NCI-H1930 (cell line): ENCODE results near the gene MBOAT2.

ENCODE experiments used
- DNase-seq, 2 experiments: peaks; one replicate each; lab custom pipeline; 2025; lab: John Stamatoyannopoulos, UW

Gene MBOAT2

DNA sequence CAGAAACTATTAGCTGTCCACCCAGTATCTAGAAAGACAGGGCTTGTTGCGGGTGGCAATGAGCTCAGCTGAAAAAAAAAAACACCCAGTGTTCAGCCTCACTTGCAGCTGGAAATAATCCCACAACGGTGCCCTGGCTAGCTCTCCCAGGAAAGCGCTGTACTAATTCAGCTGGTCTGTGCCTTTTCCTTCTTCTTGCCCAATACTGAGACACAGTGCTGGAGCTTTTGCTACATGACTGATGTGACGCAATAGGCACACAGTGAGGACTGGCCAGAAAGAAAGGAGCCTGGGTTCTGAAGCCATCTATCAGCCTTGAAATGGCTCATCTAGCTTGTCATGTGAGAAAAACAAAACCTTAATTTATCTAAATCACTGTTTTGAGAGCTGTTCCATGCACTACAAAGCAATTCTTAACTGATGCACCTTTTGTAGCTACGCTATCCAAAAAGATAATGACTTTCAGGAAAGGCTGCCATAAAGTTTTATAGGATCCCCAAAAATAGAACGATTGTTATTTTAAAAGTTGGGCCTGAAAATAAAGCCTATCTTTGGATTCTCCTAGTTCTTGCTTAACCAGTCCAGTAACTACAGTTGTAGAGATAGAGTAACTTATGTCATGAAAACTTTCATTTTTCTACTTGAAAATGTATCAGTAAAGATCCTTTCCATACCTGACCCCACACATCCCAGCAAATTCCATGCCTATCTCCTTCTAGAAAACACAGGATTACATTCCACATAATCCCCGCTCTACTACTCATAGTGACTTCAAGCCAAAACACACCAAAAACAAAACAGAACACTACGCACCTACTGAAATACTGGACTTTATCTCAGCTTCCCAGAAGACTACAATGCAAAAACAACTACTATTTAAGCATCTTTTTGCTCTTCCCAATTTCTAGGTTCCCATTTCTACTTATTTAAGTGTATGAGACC is 181.9 kb downstream of the MBOAT2 start:
- no peak for DNase-seq

DNA sequence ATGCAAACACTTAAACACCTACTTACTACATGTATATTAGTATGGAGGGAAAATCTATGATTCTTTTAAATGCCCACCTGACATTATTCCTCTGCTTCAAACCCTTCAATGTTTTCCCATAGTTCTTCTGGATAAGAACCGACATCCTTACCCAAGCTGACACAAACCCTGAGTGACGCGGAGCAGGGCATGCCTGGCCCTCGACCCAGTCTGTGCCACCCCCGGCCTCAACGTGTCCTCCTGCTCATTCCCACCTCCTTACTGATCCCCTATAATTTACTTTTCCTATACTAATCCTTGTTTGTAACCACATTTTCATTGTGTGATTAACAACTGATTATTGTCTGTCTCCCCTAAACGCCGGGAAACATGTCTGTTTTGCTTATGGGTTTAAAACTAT is 183.5 kb downstream of the MBOAT2 start:
- no peak for DNase-seq

DNA sequence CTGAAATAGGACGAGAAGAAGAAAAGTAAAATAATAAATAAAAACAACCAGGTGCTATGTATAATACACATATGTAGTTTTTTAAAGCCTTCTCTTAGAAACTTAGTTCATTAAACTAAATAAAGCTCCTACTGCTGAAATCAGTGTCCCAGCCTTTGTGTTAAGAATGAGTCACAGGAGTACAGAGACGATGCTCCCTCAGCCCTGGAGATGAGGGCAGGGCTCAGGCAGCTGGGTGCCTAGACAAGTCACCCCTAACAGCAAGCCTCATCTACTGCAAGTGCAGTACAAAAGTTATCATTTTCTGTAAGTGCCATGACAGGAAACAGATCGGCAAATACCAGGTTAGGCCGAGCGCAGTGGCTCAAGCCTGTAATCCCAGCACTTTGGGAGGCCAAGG is 184.3 kb downstream of the MBOAT2 start:
- DNase-seq, result no peak

DNA sequence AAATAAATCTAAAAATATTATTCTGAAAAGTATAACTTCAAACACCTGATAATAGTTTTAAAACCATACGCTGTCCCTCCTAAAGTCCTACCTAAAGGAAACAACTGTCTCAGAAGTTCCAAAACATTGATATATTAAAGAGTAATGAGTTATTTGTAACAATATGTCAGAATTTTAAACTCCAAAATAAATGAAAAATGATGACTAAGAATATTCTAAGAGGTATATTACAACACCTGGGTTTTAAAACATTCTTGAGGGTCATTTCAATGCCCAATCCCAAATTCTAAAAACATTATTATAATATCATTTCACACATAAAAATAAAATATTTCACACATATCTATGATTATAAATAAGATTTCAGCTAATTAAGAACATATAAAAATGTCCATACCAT is 186.3 kb downstream of the MBOAT2 start:
- DNase-seq, result no peak

DNA sequence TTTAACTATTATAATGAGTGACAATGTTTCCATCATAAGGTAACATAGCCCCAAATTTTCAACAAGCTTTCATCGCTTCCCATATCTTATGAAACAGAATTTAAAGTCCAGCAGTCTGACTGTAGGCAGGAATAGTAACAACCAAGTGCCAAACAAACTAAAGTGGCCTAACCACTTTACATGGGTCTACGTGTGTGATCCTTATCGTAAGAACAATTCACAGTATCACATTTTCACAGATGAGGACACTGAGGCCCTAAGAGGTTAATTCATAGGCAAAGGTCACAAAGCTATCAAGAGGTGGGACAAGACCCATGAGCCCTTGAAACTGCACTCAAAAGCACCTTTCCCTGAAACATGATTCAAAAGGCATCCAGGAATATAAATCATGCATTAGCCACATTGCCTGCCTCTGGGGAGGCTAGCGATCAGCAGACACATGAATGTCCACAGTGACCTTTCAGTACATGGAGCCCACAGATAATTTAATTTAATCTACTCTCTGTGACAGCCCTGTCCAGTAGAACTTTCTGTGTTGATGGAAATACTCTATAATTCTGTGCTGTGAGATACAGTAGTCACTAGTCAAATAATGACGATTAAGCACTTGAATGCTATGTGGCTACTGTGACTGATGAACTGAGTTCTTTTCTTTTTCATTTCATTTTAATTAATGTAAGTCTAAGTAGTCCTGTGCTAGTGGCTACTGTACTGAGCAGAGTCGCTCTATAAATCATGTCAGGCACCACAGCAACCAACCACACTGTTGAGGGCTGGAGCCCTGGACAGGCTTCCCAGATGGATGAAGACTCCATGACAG is 196.4 kb downstream of the MBOAT2 start:
- no peak for DNase-seq

DNA sequence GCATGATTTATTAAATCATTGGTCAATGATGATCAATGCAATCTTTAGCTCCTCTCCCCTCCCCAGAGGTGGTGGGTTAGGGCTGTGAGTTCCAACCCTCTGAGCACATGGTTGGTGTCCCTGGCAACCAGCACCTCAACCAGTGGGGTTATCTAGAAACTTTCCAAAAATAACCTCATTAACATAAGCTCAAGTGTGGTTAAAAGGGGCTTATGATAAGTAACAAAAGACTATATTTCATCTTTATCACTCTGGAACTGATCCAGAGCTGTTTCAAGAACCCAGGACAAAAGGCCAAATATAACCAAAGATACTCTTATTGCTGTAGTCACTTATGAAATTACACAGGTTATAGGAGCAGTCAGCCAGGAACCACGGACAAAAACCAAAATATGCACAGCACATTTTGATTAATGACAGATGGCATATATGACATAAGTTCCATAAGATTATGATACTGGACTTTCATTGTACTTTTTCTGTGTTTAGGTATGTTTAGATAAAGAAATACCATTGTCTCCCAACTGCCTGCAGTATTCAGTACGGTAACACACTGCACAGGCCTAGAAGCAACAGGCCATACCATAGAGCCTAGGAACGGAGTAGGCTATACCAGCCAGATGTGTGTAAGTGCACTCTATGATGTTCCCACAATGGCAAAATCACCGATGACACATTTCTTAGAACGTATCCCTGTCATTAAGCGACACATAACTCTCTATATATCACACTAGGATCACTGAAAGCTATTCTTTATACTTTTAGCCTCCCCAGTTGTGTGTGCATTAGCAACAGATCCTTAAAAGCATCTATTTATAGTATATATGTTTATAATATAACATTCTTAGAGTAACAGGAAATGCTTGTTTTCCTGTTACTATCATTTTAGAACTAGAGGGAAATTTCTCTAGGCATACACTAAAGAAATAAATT is 197.9 kb downstream of the MBOAT2 start:
- DNase-seq, result no peak

DNA sequence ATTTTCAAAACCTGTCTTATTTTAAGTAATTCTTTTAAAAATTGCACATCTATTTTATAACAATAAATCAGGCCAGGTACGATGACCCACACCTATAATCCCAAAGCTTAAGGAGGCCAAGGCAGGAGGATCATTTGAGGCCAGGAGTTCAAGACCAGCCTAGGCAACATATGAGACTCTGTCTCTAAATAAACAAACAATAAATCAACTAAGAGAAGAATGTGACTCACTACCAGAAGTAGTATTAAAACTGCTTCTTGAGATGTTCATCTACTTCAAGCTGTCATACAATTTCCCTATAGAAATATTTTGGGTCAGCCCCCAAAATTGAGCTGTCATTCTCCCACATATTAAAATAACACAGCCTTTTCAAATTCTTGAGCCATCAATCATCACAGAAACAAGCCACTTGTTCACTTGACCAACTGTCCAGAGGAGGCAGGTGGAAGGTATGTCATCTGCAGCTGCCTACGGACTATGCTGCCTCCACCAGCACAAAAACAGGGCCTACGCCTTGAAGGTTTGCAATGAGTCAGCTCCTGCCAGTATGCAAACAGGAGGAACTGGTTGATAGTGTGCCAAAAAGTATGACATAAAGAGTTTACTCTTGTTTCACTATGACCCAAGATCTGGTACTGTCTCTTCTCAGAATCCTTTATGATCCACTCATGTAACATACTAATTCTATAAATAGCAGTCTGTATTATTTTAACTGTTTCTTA is 199.7 kb downstream of the MBOAT2 start:
- no peak for DNase-seq

DNA sequence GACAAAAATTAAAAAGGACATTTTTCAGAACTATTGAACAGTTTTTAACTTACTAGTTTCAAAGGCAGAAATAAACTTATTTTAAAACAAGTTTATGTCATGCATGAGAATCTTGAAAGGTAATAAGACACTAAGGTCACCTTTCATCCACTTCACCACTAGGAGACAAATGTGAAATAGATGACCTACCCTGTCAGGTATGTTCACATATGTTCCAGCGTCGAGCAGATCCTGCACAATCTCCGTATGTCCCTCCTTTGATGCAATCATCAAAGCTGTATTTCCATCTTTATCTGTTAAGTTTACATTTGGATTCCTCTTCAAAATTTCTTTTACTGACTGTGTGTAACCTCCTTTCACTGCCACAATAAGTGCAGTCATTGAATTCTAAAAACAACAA is 200.7 kb downstream of the MBOAT2 start:
- DNase-seq, result no peak
